Gastroesophageal sphincter (tissue), 4 donors: ENCODE data around the gene BCAP29. TPM values are rescaled to one million over a fixed set of nuclear protein-coding genes. Genes with fewer than 3 reads are reported as not detected.

Experiments
- ATAC-seq: fragments of 150-250 bp; one replicate; pipeline ENCODE4 v1.9.1; 2016; ENCODE audit warnings: mild to moderate bottlenecking, moderate library complexity
- H3K27ac ChIP-seq, 4 donors: fragments of 200-600 bp; sonication (generic) in 3 of 4; 1 replicate in 3 of 4; 2 replicates in 1 of 4; pipeline ENCODE4 v1.5.1; 2016 to 2019
- H3K27me3 ChIP-seq: fragments of 200-600 bp; sonication (generic); one replicate; pipeline ENCODE4 v1.5.1; 2019
- H3K36me3 ChIP-seq, 2 donors: fragments of 200-600 bp; sonication (generic); one replicate each; pipeline ENCODE4 v1.5.1; 2019; ENCODE audit warnings: control low read depth in 1 of 2
- H3K4me1 ChIP-seq, 3 donors: fragments of 200-600 bp; sonication (generic); 1 replicate in 2 of 3; 2 replicates in 1 of 3; pipeline ENCODE4 v1.5.1; 2016 to 2019; ENCODE audit warnings: control low read depth in 2 of 3
- H3K4me3 ChIP-seq, 2 donors: fragments of 200-600 bp; sonication (generic); one replicate each; pipeline ENCODE4 v1.5.1; 2019; ENCODE audit warnings: mild to moderate bottlenecking in 1 of 2, moderate library complexity in 1 of 2
- H3K9me3 ChIP-seq, 3 donors: fragments of 200-600 bp; sonication (generic); one replicate each; pipeline ENCODE4 v1.5.1; 2017 to 2019; ENCODE audit warnings: control low read depth in 2 of 3
- CTCF ChIP-seq, 4 experiments: fragments of 200-600 bp in 2 of 4; fragments of 450-650 bp in 2 of 4; sonication (generic) in 1 of 4; IDR thresholded peaks; one replicate each; pipeline ENCODE4 v1.5.1; 2017 to 2019; ENCODE audit warnings: antibody characterized with exemption in 4 of 4, mild to moderate bottlenecking in 2 of 4, moderate library complexity in 2 of 4
- EP300 ChIP-seq: sonication (generic); formaldehyde crosslinking; IDR thresholded peaks from one replicate; pipeline ENCODE4 v1.6.1; 2017; ENCODE audit warnings: antibody characterized with exemption, mild to moderate bottlenecking
- POLR2A ChIP-seq, 2 donors: fragments of 450-650 bp; IDR thresholded peaks; one replicate each; pipeline ENCODE4 v1.6.1; 2017; ENCODE audit warnings: antibody characterized with exemption in 2 of 2, mild to moderate bottlenecking in 2 of 2, moderate library complexity in 1 of 2
- POLR2AphosphoS5 ChIP-seq: sonication (generic); formaldehyde crosslinking; IDR thresholded peaks from one replicate; pipeline ENCODE4 v1.6.1; 2017; ENCODE audit warnings: antibody characterized with exemption
- WGBS, 2 donors: methylation state at CpG; one replicate each; pipeline ENCODE4 v1.1.5; 2018; ENCODE audit warnings: low coverage in 1 of 2; 5-methylcytosine and 5-hydroxymethylcytosine counted together
- total RNA-seq, 4 donors: library from RNA; depleted of rRNA; stranded (reverse); fragments of >200 nt; gene quantifications; one replicate each; pipeline ENCODE4 v1.1.0, GENCODE V29; 2016

BCAP29 gene
- total RNA-seq, 4 donors from 2014 or later, result 125 to 199 (median 136) TPM

- H3K27ac ChIP-seq, result no peak overlapping the region
- 90 to 100% methylated on average over 2 of the region's 5 CpGs for WGBS, 2 donors
- H3K27me3 ChIP-seq, result no peaks in the 10 kb centered on the region
- peaks cover 0 to 22% (median 0%) of the 10 kb centered on the region in 3 donors for H3K9me3 ChIP-seq
- no peak overlapping the region for H3K4me3 ChIP-seq
- TF ChIP-seq CTCF (IDR thresholded peaks at IDR 0.05), result no peak
- ATAC-seq, result no peak
- H3K36me3 ChIP-seq, result peaks cover 0 to 77% of the 10 kb centered on the region in 2 donors
- H3K4me1 ChIP-seq, result no peaks in the 10 kb centered on the region
Measured at GRCh38 chr7:107543338-107543993, 36.6 kb upstream of the BCAP29 start.

- TF ChIP-seq POLR2A (IDR thresholded peaks at IDR 0.05) (no peak), CTCF (IDR thresholded peaks at IDR 0.05) (no peak), EP300 (no peak), POLR2AphosphoS5 (no peak)
- Histone ChIP-seq H3K27me3 (no peaks in the 10 kb centered on the region), H3K27ac (no peak overlapping the region), H3K36me3 (peaks cover 0 to 65% of the 10 kb centered on the region in 2 donors), H3K4me3 (no peak overlapping the region), H3K9me3 (peaks cover 0 to 22% (median 0%) of the 10 kb centered on the region in 3 donors), H3K4me1 (no peaks in the 10 kb centered on the region)
- 85 to 95% methylated on average over 4 of the region's 4 CpGs for WGBS, 2 donors
- no peak for ATAC-seq
Measured at GRCh38 chr7:107544848-107545591, 35.0 kb upstream of the BCAP29 start.

- no peaks in the 10 kb centered on the region for H3K27me3 ChIP-seq
- peaks cover 0 to 44% of the 10 kb centered on the region in 2 donors for H3K36me3 ChIP-seq
- no peak for ATAC-seq
- H3K27ac ChIP-seq, result no peak overlapping the region
- no peak for TF ChIP-seq POLR2A (IDR thresholded peaks at IDR 0.05)
- TF ChIP-seq POLR2AphosphoS5, result no peak
- no peak for TF ChIP-seq EP300
- no peak for TF ChIP-seq CTCF (IDR thresholded peaks at IDR 0.05)
- no peaks in the 10 kb centered on the region for H3K4me1 ChIP-seq
- H3K9me3 ChIP-seq, result no peaks in the 10 kb centered on the region
- WGBS, 2 donors, result 100% methylated on average over 1 of the region's 1 CpG
- H3K4me3 ChIP-seq, result no peak overlapping the region
Measured at GRCh38 chr7:107551936-107552335, 28.1 kb upstream of the BCAP29 start.

- Histone ChIP-seq H3K4me1 (peaks cover 0 to 15% (median 0%) of the 10 kb centered on the region in 3 donors), H3K36me3 (peaks cover 0 to 44% of the 10 kb centered on the region in 2 donors), H3K4me3 (no peak overlapping the region), H3K27ac (no peak overlapping the region), H3K9me3 (no peaks in the 10 kb centered on the region), H3K27me3 (no peaks in the 10 kb centered on the region)
- no peak for ATAC-seq
- TF ChIP-seq POLR2A (IDR thresholded peaks at IDR 0.05) (no peak), EP300 (no peak), CTCF (IDR thresholded peaks at IDR 0.05) (no peak), POLR2AphosphoS5 (no peak)
- WGBS, 2 donors, result 84 to 100% methylated on average over 1 to 3 of the region's 3 CpGs
Measured at GRCh38 chr7:107555893-107556292, 24.2 kb upstream of the BCAP29 start.

- Histone ChIP-seq H3K27me3 (no peaks in the 10 kb centered on the region), H3K36me3 (peaks cover 0 to 30% of the 10 kb centered on the region in 2 donors), H3K27ac (no peak overlapping the region), H3K9me3 (no peaks in the 10 kb centered on the region), H3K4me3 (no peak overlapping the region), H3K4me1 (peaks cover 2 to 46% (median 5%) of the 10 kb centered on the region in 3 donors)
- no peak for ATAC-seq
- TF ChIP-seq EP300 (no peak), POLR2A (IDR thresholded peaks at IDR 0.05) (no peak), POLR2AphosphoS5 (no peak), CTCF (IDR thresholded peaks at IDR 0.05) (no peak)
- 56 to 64% methylated on average over 2 of the region's 2 CpGs for WGBS, 2 donors
Measured at GRCh38 chr7:107559864-107560263, 20.2 kb upstream of the BCAP29 start.
